ENCODE measurements around the gene GPT2.

- no peak for TF ChIP-seq CTCF (IDR thresholded peaks at IDR 0.05)
- no peak for TF ChIP-seq ZFX (IDR thresholded peaks at IDR 0.05; ENCODE audit: borderline replicate concordance)
Observed at GRCh38 chr16:46852130-46852529, 32.0 kb upstream of the GPT2 start.
